ENCODE measurements around the gene NRIP1. TPM values are rescaled to one million over a fixed set of nuclear protein-coding genes. Genes with fewer than 3 reads are reported as not detected.

Gene NRIP1
- total and polyA plus RNA-seq, 2 donors (not counting 1 experiment from before 2014, with no cell fraction given): 3.3 to 32.1 TPM

- Histone ChIP-seq H3K9me3 (ENCODE audit: control extremely low read depth in 1 of 3, control insufficient read depth in 2 of 3, insufficient read depth in 1 of 3, low read length in 2 of 3) (no peaks in the 10 kb centered on the region), H3K36me3 (replicated peaks in 1 of 2; ENCODE audit: control extremely low read depth in 1 of 2, control insufficient read depth in 1 of 2, extremely low read depth in 1 of 2, insufficient read depth in 2 of 2, low read length in 1 of 2) (no peaks in the 10 kb centered on the region), H3K79me2 (ENCODE audit: control insufficient read depth, insufficient read depth, low read length) (peaks cover 87% of the 10 kb centered on the region), H2AFZ (ENCODE audit: insufficient read depth, low read depth, low read length, poor library complexity, severe bottlenecking) (no peak overlapping the region), H3K27ac (ENCODE audit: low read length in 2 of 2) (peak overlapping the region in 1 of 2 donors; percentile 15), H3K27me3 (replicated peaks in 1 of 4; ENCODE audit: control extremely low read depth in 1 of 4, control insufficient read depth in 3 of 4, insufficient read depth in 4 of 4, low read length in 3 of 4) (no peaks in the 10 kb centered on the region), H3K4me1 (ENCODE audit: control insufficient read depth in 2 of 2, insufficient read depth in 2 of 2, low read length in 2 of 2) (peaks cover 56 to 77% of the 10 kb centered on the region in 2 donors), H3K9ac (ENCODE audit: low read length) (peak overlapping the region; percentile 35), H3K4me3 (ENCODE audit: control extremely low read depth in 1 of 5, extremely low read depth in 1 of 5, insufficient read depth in 1 of 5, low read depth in 2 of 5, low read length in 4 of 5) (peak overlapping the region in 1 of 5 experiments; percentile 17), H3K4me2 (replicated peaks; ENCODE audit: low read depth, low read length, poor library complexity, severe bottlenecking) (peak overlapping the region; percentile 61), H4K20me1 (ENCODE audit: control insufficient read depth, insufficient read depth, low read length, poor library complexity, severe bottlenecking) (peaks cover 19% of the 10 kb centered on the region)
- intact Hi-C loops (cut with micrococcal nuclease): no loop called here
- peak overlapping the region; percentile 70 for H3K4me3 Mint-ChIP-seq
- CTCF ChIA-PET: interaction anchor here (1.6 kb wide), 1 partner anchor 424 kb away, joined by 5 read pairs; no protein-coding TSS in a partner anchor
- H3K9me3 Mint-ChIP-seq (ENCODE audit: insufficient read depth): no peaks in the 10 kb centered on the region
- H3K27ac Mint-ChIP-seq: no peak overlapping the region
- DNase-seq (no peak), ATAC-seq (ENCODE audit: low read depth) (no peak)
- no peaks in the 10 kb centered on the region for H3K27me3 Mint-ChIP-seq
- peaks cover 93% of the 10 kb centered on the region for H3K4me1 Mint-ChIP-seq
- TF ChIP-seq CTCF (IDR thresholded peaks at IDR 0.05): no peak
- TF ChIP-seq EZH2 (IDR thresholded peaks at IDR 0.05; ENCODE audit: borderline replicate concordance, insufficient read depth, low read depth, low read length, poor library complexity, severe bottlenecking): no peak
- POLR2A ChIA-PET: no interaction called here
- no CpG with 5 or more reads among the region's 2 CpGs for WGBS (ENCODE audit: insufficient coverage)
Observed at GRCh38 chr21:15058854-15059263, 5.9 kb downstream of the NRIP1 start.

- Mint-ChIP-seq H3K27ac (no peak overlapping the region), H3K27me3 (no peaks in the 10 kb centered on the region), H3K4me3 (peak overlapping the region; percentile 52), H3K4me1 (peaks cover 89% of the 10 kb centered on the region), H3K9me3 (ENCODE audit: insufficient read depth) (no peaks in the 10 kb centered on the region)
- POLR2A ChIA-PET: no interaction called here
- TF ChIP-seq EZH2 (IDR thresholded peaks at IDR 0.05; ENCODE audit: borderline replicate concordance, insufficient read depth, low read depth, low read length, poor library complexity, severe bottlenecking) (no peak), CTCF (IDR thresholded peaks at IDR 0.05) (no peak)
- no peak for DNase-seq
- H3K79me2 ChIP-seq (ENCODE audit: control insufficient read depth, insufficient read depth, low read length): peaks cover 96% of the 10 kb centered on the region
- H2AFZ ChIP-seq (ENCODE audit: insufficient read depth, low read depth, low read length, poor library complexity, severe bottlenecking): no peak overlapping the region
- peak overlapping the region in 2 of 5 experiments; percentile 2 to 10 for H3K4me3 ChIP-seq (ENCODE audit: control extremely low read depth in 1 of 5, extremely low read depth in 1 of 5, insufficient read depth in 1 of 5, low read depth in 2 of 5, low read length in 4 of 5)
- no peaks in the 10 kb centered on the region for H3K9me3 ChIP-seq (ENCODE audit: control extremely low read depth in 1 of 3, control insufficient read depth in 2 of 3, insufficient read depth in 1 of 3, low read length in 2 of 3)
- peaks cover 14% of the 10 kb centered on the region for H4K20me1 ChIP-seq (ENCODE audit: control insufficient read depth, insufficient read depth, low read length, poor library complexity, severe bottlenecking)
- no peaks in the 10 kb centered on the region for H3K36me3 ChIP-seq (replicated peaks in 1 of 2; ENCODE audit: control extremely low read depth in 1 of 2, control insufficient read depth in 1 of 2, extremely low read depth in 1 of 2, insufficient read depth in 2 of 2, low read length in 1 of 2)
- H3K27ac ChIP-seq (ENCODE audit: low read length in 2 of 2): no peak overlapping the region
- H3K27me3 ChIP-seq (replicated peaks in 1 of 4; ENCODE audit: control extremely low read depth in 1 of 4, control insufficient read depth in 3 of 4, insufficient read depth in 4 of 4, low read length in 3 of 4): no peaks in the 10 kb centered on the region
- 33% methylated on average over 6 of the region's 6 CpGs for WGBS (ENCODE audit: insufficient coverage)
- H3K9ac ChIP-seq (ENCODE audit: low read length): peak overlapping the region; percentile 14
- CTCF ChIA-PET: interaction anchor here (0.8 kb wide), 1 partner anchor 9 kb away, joined by 4 read pairs; no protein-coding TSS in a partner anchor
- intact Hi-C loops (cut with micrococcal nuclease): no loop called here
- H3K4me1 ChIP-seq (ENCODE audit: control insufficient read depth in 2 of 2, insufficient read depth in 2 of 2, low read length in 2 of 2): peaks cover 48 to 79% of the 10 kb centered on the region in 2 donors
- no peak for ATAC-seq (ENCODE audit: low read depth)
- H3K4me2 ChIP-seq (replicated peaks; ENCODE audit: low read depth, low read length, poor library complexity, severe bottlenecking): peak overlapping the region; percentile 59
Observed at GRCh38 chr21:15057285-15057684, 7.5 kb downstream of the NRIP1 start.

All from B cell (primary cell).